Neutrophil (primary cell): ENCODE results near the gene GABRB3.

Experiments
- H3K27ac ChIP-seq: fragments of 200-600 bp; sonication (generic); 2 replicates; pipeline ENCODE4 v1.5.1; 2016; ENCODE audit warnings: mild to moderate bottlenecking, moderate library complexity
- H3K27me3 ChIP-seq: fragments of 200-600 bp; sonication (generic); 2 replicates; pipeline ENCODE4 v1.6.0; 2016; ENCODE audit warnings: mild to moderate bottlenecking
- H3K36me3 ChIP-seq: fragments of 200-600 bp; sonication (generic); 2 replicates; pipeline ENCODE4 v1.5.1; 2017
- H3K4me1 ChIP-seq, 2 experiments: fragments of 200-600 bp in 1 of 2; sonication (generic) in 1 of 2; 1 replicate in 1 of 2; 2 replicates in 1 of 2; pipeline versions ENCODE4 v1.5.1 to v1.6.1; 2013 to 2016; ENCODE audit warnings: low read depth in 1 of 2, low read length in 1 of 2, mild to moderate bottlenecking in 1 of 2, moderate library complexity in 1 of 2; ENCODE audit not compliant: control insufficient read depth in 1 of 2, insufficient read depth in 1 of 2
- H3K4me3 ChIP-seq, 2 experiments: fragments of 200-600 bp in 1 of 2; sonication (generic) in 1 of 2; 1 replicate in 1 of 2; 2 replicates in 1 of 2; pipeline ENCODE4 v1.5.1; 2013 to 2016; ENCODE audit warnings: low read depth in 1 of 2, low read length in 1 of 2, mild to moderate bottlenecking in 1 of 2, moderate library complexity in 1 of 2
- H3K9me3 ChIP-seq: fragments of 200-600 bp; sonication (generic); 2 replicates; pipeline ENCODE4 v1.5.1; 2016
- CTCF ChIP-seq: fragments of 200-600 bp; sonication (generic); IDR thresholded peaks from 2 replicates; pipeline ENCODE4 v1.5.1; 2016; ENCODE audit warnings: antibody characterized with exemption

GABRB3 gene

GRCh38 chr15:26623071-26623470 lies 149.8 kb downstream of the GABRB3 start:
- no peak overlapping the region for H3K27ac ChIP-seq
- H3K4me3 ChIP-seq: no peak overlapping the region
- no peaks in the 10 kb centered on the region for H3K36me3 ChIP-seq
- H3K4me1 ChIP-seq: no peaks in the 10 kb centered on the region
- no peaks in the 10 kb centered on the region for H3K27me3 ChIP-seq
- TF ChIP-seq CTCF: no peak
- H3K9me3 ChIP-seq: no peaks in the 10 kb centered on the region

- TF ChIP-seq CTCF: no peak
- no peaks in the 10 kb centered on the region for H3K36me3 ChIP-seq
- H3K27me3 ChIP-seq: no peaks in the 10 kb centered on the region
- no peaks in the 10 kb centered on the region for H3K9me3 ChIP-seq
- no peaks in the 10 kb centered on the region for H3K4me1 ChIP-seq
- H3K4me3 ChIP-seq: no peak overlapping the region
- H3K27ac ChIP-seq: no peak overlapping the region
Measured at GRCh38 chr15:26621816-26622215, 151.1 kb downstream of the GABRB3 start.

GRCh38 chr15:26620528-26621458 lies 152.1 kb downstream of the GABRB3 start:
- Histone ChIP-seq H3K9me3 (no peaks in the 10 kb centered on the region), H3K4me1 (no peaks in the 10 kb centered on the region), H3K27ac (no peak overlapping the region), H3K4me3 (no peak overlapping the region), H3K27me3 (no peaks in the 10 kb centered on the region), H3K36me3 (no peaks in the 10 kb centered on the region)
- no peak for TF ChIP-seq CTCF

- Histone ChIP-seq H3K27ac (no peak overlapping the region), H3K27me3 (no peaks in the 10 kb centered on the region), H3K9me3 (no peaks in the 10 kb centered on the region), H3K36me3 (no peaks in the 10 kb centered on the region), H3K4me3 (no peak overlapping the region), H3K4me1 (no peaks in the 10 kb centered on the region)
- TF ChIP-seq CTCF: no peak
Measured at GRCh38 chr15:26615927-26616302, 157.0 kb downstream of the GABRB3 start.

- Histone ChIP-seq H3K9me3 (no peaks in the 10 kb centered on the region), H3K4me3 (no peak overlapping the region), H3K36me3 (no peaks in the 10 kb centered on the region), H3K4me1 (no peaks in the 10 kb centered on the region), H3K27me3 (no peaks in the 10 kb centered on the region), H3K27ac (no peak overlapping the region)
- TF ChIP-seq CTCF: no peak
Measured at GRCh38 chr15:26615188-26615926, 157.5 kb downstream of the GABRB3 start.
